Right lobe of liver (tissue), 4 donors: ENCODE results near the gene FHL1.

Experiments
- CTCF ChIP-seq, 4 donors: fragments of 200-600 bp in 3 of 4; fragments of 450-650 bp in 1 of 4; IDR thresholded peaks; one replicate each; pipeline versions ENCODE4 v1.5.1 to v1.8.0; 2016 to 2022; ENCODE audit warnings: antibody characterized with exemption in 4 of 4, mild to moderate bottlenecking in 2 of 4
- POLR2A ChIP-seq: fragments of 450-650 bp; IDR thresholded peaks from one replicate; pipeline ENCODE4 v1.6.1; 2017; ENCODE audit warnings: antibody characterized with exemption, mild to moderate bottlenecking
- donor health status: DM: no; HTN: no; CAD: no.
- donor health status: DM: no; HTN: no; CAD: no.
- donor health status: DM: no; HTN: yes; CAD: no.

GRCh38 chrX:136158685-136159084 is 11.4 kb downstream of the FHL1 start:
- no peak for TF ChIP-seq CTCF (IDR thresholded peaks at IDR 0.05)
- no peak for TF ChIP-seq POLR2A
